HepG2 (cell line): Measurements from ENCODE around the gene APBB2. TPM values are rescaled to one million over a fixed set of nuclear protein-coding genes. Genes with fewer than 3 reads are reported as not detected.

Experiments
- ATAC-seq: fragments of 200-7000 bp; cut with Tn5 transposase; 3 replicates; pipeline ENCODE4 v1.9.1; 2020; ENCODE audit warnings: mild to moderate bottlenecking, moderate library complexity
- BruUV-seq: library from RNA; stranded (reverse); fragments of 400-500 nt; replicated peaks from 2 replicates; lab custom pipeline; 2021; lab: Mats Ljungman, UMichigan
- CTCF ChIA-PET: fragments of 300-600 bp; formaldehyde crosslinking; extraction: SDS; loops from one replicate; lab custom pipeline; 2021; ENCODE audit warnings: low total read pairs, inconsistent platforms, low intra/inter-chr PET ratio; lab: Yijun Ruan, JAX
- POLR2A ChIA-PET: fragments of 350-600 bp; sonication (Branson Sonifier 250); formaldehyde crosslinking; loops from one replicate; lab custom pipeline; 2020; ENCODE audit warnings: antibody characterized with exemption, inconsistent platforms; lab: Yijun Ruan, JAX
- DNase-seq: peaks from one replicate; pipeline ENCODE4 v3.0.0-alpha.2; 2015; ENCODE audit warnings: low spot score
- FAIRE-seq: peaks from 3 replicates; lab custom pipeline; 2011; peaks lifted over from hg19 to GRCh38; lab: Jason Lieb, UNC
- H2AFZ ChIP-seq: one replicate; pipeline ENCODE4 v1.6.1; 2011; ENCODE audit warnings: low read length, inconsistent platforms
- H3K27ac ChIP-seq: fragments of 300-600 bp; 3 replicates; pipeline ENCODE4 v1.8.0; 2011; ENCODE audit warnings: mixed run types, mild to moderate bottlenecking, mixed read lengths, low read length, inconsistent platforms; ENCODE audit not compliant: insufficient read depth; ENCODE audit errors: extremely low read length
- H3K27me3 ChIP-seq, 2 experiments: fragments of 200-600 bp in 1 of 2; 2 replicates in 1 of 2; 3 replicates in 1 of 2; pipeline versions ENCODE4 v1.6.0 to v1.8.0; 2011; ENCODE audit warnings: low read length in 2 of 2, mild to moderate bottlenecking in 2 of 2, moderate library complexity in 2 of 2, inconsistent platforms in 1 of 2; ENCODE audit not compliant: insufficient read depth in 2 of 2, control insufficient read depth in 1 of 2
- H3K36me3 ChIP-seq, 2 experiments: fragments of 200-600 bp in 1 of 2; replicated peaks in 1 of 2; 2 replicates in 1 of 2; 3 replicates in 1 of 2; pipeline versions ENCODE4 v1.5.1 to v1.8.0; 2011; ENCODE audit warnings: low read length in 2 of 2, inconsistent platforms in 1 of 2; ENCODE audit not compliant: insufficient read depth in 2 of 2, control insufficient read depth in 1 of 2
- H3K4me1 ChIP-seq: 2 replicates; pipeline ENCODE4 v1.5.1; 2012; ENCODE audit warnings: low read length, inconsistent platforms; ENCODE audit not compliant: insufficient read depth
- H3K4me2 ChIP-seq: 2 replicates; pipeline ENCODE4 v1.6.0; 2011; ENCODE audit warnings: low read depth, low read length, inconsistent platforms
- H3K4me3 ChIP-seq, 3 experiments: fragments of 200-600 bp in 1 of 3; sonication (generic), shearing (Covaris generic) in 1 of 3; replicated peaks in 1 of 3; 2 replicates each; pipeline ENCODE4 v1.5.1; 2011 to 2016; ENCODE audit warnings: low read length in 3 of 3, inconsistent platforms in 2 of 3, low read depth in 2 of 3, mild to moderate bottlenecking in 2 of 3, control low read depth in 1 of 3, mixed read lengths in 1 of 3; ENCODE audit not compliant: insufficient read depth in 1 of 3
- H3K79me2 ChIP-seq: one replicate; pipeline ENCODE4 v1.6.1; 2011; ENCODE audit warnings: low read length, inconsistent platforms; ENCODE audit not compliant: insufficient read depth
- H3K9ac ChIP-seq: 2 replicates; pipeline ENCODE4 v1.6.0; 2011; ENCODE audit warnings: mild to moderate bottlenecking, low read depth, low read length, inconsistent platforms; ENCODE audit not compliant: insufficient read depth
- H3K9me3 ChIP-seq: 2 replicates; pipeline ENCODE4 v1.5.1; 2012; ENCODE audit warnings: mild to moderate bottlenecking, low read length
- H4K20me1 ChIP-seq: 2 replicates; pipeline ENCODE4 v1.6.0; 2011; ENCODE audit warnings: inconsistent platforms, mild to moderate bottlenecking, low read length, moderate library complexity; ENCODE audit not compliant: insufficient read depth
- AKAP8 ChIP-seq: sonication (generic); formaldehyde crosslinking; IDR thresholded peaks from 2 replicates; pipeline ENCODE4 v1.5.1; 2020; ENCODE audit warnings: mild to moderate bottlenecking, missing genetic modification reagents
- ATF1 ChIP-seq: IDR thresholded peaks from 2 replicates; pipeline ENCODE4 v1.6.1; 2016; ENCODE audit warnings: mild to moderate bottlenecking, control low read depth
- CCDC6 ChIP-seq: sonication (generic); formaldehyde crosslinking; IDR thresholded peaks from 2 replicates; pipeline ENCODE4 v1.8.1; 2022; ENCODE audit warnings: mild to moderate bottlenecking, missing genetic modification reagents, moderate library complexity
- KMT2B ChIP-seq: IDR thresholded peaks from 2 replicates; pipeline ENCODE4 v1.6.1; 2016; ENCODE audit warnings: missing genetic modification reagents, missing compliant biosample characterization
- NCOA1 ChIP-seq: sonication (generic); formaldehyde crosslinking; IDR thresholded peaks from 2 replicates; pipeline ENCODE4 v1.9.0; 2021; ENCODE audit warnings: missing genetic modification reagents
- NFE2 ChIP-seq: sonication (generic); formaldehyde crosslinking; IDR thresholded peaks from 2 replicates; pipeline ENCODE4 v1.4.0; 2020; ENCODE audit warnings: missing genetic modification reagents
- NFYB ChIP-seq: sonication (generic); formaldehyde crosslinking; IDR thresholded peaks from 2 replicates; pipeline ENCODE4 v1.4.0; 2020; ENCODE audit warnings: missing genetic modification reagents
- REPIN1 ChIP-seq: sonication (generic); formaldehyde crosslinking; IDR thresholded peaks from 2 replicates; pipeline ENCODE4 v1.8.0; 2022; ENCODE audit warnings: missing genetic modification reagents, low read depth, mild to moderate bottlenecking, borderline replicate concordance
- ZC3H13 ChIP-seq: sonication (generic); formaldehyde crosslinking; IDR thresholded peaks from 2 replicates; pipeline ENCODE4 v1.8.1; 2023; ENCODE audit warnings: mild to moderate bottlenecking, missing genetic modification reagents, moderate library complexity
- ZFP41 ChIP-seq: sonication (generic); formaldehyde crosslinking; IDR thresholded peaks from 2 replicates; pipeline ENCODE4 v1.4.0; 2020; ENCODE audit warnings: mild to moderate bottlenecking, missing genetic modification reagents, borderline replicate concordance
- ZNF24 ChIP-seq: fragments of 450-650 bp; IDR thresholded peaks from 2 replicates; pipeline ENCODE4 v1.6.1; 2017; ENCODE audit warnings: antibody characterized with exemption, mild to moderate bottlenecking
- ZNF253 ChIP-seq: sonication (generic); formaldehyde crosslinking; IDR thresholded peaks from 2 replicates; pipeline ENCODE4 v1.8.0; 2022; ENCODE audit warnings: mild to moderate bottlenecking, missing genetic modification reagents, borderline replicate concordance
- ZNF775 ChIP-seq: sonication (generic); formaldehyde crosslinking; IDR thresholded peaks from 2 replicates; pipeline ENCODE4 v1.4.0; 2020; ENCODE audit warnings: missing genetic modification reagents, mild to moderate bottlenecking, moderate library complexity, borderline replicate concordance
- WGBS: methylation state at CpG from one replicate; pipeline ENCODE4 v1.1.6; 2017; ENCODE audit warnings: low lambda C conversion rate; 5-methylcytosine and 5-hydroxymethylcytosine counted together
- in situ Hi-C: cut with HindIII; loops from 2 replicates; pipeline ENCODE4 v1.10.0; 2017; ENCODE audit warnings: low pct_unique_long_range_greater_than_20kb; ENCODE audit not compliant: extremely low pct_ligation_motif_present
- intact Hi-C: fragments of 100-400 bp; cut with micrococcal nuclease; formaldehyde crosslinking; loops from one replicate; pipeline ENCODE4 v1.10.0; 2022; ENCODE audit not compliant: unreplicated experiment
- polyA plus RNA-seq, 8 experiments: library from polyadenylated mRNA; depleted of rRNA in 3 of 8; stranded (reverse) in 7 of 8; unstranded in 1 of 8; fragments of >200 nt; fragmentation: Illumina TruSeq in 4 of 8; extraction: Trizol in 4 of 8; gene quantifications; 2 replicates each; pipeline versions ENCODE4 v1.2.1 to v1.2.3, GENCODE V29; 2011 to 2016; ENCODE audit warnings: low read depth in 4 of 8, missing spikeins in 1 of 8, mixed read lengths in 1 of 8; ENCODE audit not compliant: insufficient read depth in 1 of 8
- total RNA-seq, 5 experiments: library from RNA; depleted of rRNA; stranded (reverse); fragments of >200 nt; fragmentation: Illumina TruSeq; extraction: Trizol; gene quantifications; 2 replicates each; pipeline ENCODE4 v1.2.3, GENCODE V29; 2016; ENCODE audit warnings: low read depth in 1 of 5
- TF ChIP-seq, protein P1 (sequence below): sonication (generic); formaldehyde crosslinking; IDR thresholded peaks from 2 replicates; pipeline ENCODE4 v1.5.0; 2020; ENCODE audit warnings: missing genetic modification reagents
- TF ChIP-seq, protein P2 (sequence below): sonication (generic); formaldehyde crosslinking; IDR thresholded peaks from 2 replicates; pipeline ENCODE4 v1.5.1; 2020; ENCODE audit warnings: mild to moderate bottlenecking, missing genetic modification reagents, moderate library complexity
- TF ChIP-seq, protein P3 (sequence below): IDR thresholded peaks from 2 replicates; pipeline ENCODE4 v1.6.1; 2016

APBB2 gene
- total and polyA plus RNA-seq, 2 of the 13 experiments (the other 11 are each of a cell fraction or from before 2014, with no cell fraction given) = 11.7 to 17.0 TPM

- TF ChIP-seq, protein P1, sequence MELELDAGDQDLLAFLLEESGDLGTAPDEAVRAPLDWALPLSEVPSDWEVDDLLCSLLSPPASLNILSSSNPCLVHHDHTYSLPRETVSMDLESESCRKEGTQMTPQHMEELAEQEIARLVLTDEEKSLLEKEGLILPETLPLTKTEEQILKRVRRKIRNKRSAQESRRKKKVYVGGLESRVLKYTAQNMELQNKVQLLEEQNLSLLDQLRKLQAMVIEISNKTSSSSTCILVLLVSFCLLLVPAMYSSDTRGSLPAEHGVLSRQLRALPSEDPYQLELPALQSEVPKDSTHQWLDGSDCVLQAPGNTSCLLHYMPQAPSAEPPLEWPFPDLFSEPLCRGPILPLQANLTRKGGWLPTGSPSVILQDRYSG (CRISPR knock-in tag) = no peak
- TF ChIP-seq, all 625 proteins: peak for 0
Measured at GRCh38 chr4:41029098-41029497, 185.2 kb downstream of the APBB2 start (continued).

GRCh38 chr4:41028392-41029076 lies 185.8 kb downstream of the APBB2 start:
- H3K36me3 ChIP-seq = no peaks in the 10 kb centered on the region
- no peak for TF ChIP-seq NFE2 (CRISPR knock-in tag)
- no peak for TF ChIP-seq CCDC6 (CRISPR knock-in tag)
- TF ChIP-seq ZFP41 (CRISPR knock-in tag) = no peak
- TF ChIP-seq AKAP8 (CRISPR knock-in tag) = no peak
- no peak for TF ChIP-seq ZC3H13
- no peak for TF ChIP-seq ZNF24
- no peak for TF ChIP-seq NCOA1 (CRISPR knock-in tag)
- no peak for TF ChIP-seq NFYB (CRISPR knock-in tag)
- TF ChIP-seq REPIN1 (CRISPR knock-in tag) = no peak
- TF ChIP-seq, protein P2, sequence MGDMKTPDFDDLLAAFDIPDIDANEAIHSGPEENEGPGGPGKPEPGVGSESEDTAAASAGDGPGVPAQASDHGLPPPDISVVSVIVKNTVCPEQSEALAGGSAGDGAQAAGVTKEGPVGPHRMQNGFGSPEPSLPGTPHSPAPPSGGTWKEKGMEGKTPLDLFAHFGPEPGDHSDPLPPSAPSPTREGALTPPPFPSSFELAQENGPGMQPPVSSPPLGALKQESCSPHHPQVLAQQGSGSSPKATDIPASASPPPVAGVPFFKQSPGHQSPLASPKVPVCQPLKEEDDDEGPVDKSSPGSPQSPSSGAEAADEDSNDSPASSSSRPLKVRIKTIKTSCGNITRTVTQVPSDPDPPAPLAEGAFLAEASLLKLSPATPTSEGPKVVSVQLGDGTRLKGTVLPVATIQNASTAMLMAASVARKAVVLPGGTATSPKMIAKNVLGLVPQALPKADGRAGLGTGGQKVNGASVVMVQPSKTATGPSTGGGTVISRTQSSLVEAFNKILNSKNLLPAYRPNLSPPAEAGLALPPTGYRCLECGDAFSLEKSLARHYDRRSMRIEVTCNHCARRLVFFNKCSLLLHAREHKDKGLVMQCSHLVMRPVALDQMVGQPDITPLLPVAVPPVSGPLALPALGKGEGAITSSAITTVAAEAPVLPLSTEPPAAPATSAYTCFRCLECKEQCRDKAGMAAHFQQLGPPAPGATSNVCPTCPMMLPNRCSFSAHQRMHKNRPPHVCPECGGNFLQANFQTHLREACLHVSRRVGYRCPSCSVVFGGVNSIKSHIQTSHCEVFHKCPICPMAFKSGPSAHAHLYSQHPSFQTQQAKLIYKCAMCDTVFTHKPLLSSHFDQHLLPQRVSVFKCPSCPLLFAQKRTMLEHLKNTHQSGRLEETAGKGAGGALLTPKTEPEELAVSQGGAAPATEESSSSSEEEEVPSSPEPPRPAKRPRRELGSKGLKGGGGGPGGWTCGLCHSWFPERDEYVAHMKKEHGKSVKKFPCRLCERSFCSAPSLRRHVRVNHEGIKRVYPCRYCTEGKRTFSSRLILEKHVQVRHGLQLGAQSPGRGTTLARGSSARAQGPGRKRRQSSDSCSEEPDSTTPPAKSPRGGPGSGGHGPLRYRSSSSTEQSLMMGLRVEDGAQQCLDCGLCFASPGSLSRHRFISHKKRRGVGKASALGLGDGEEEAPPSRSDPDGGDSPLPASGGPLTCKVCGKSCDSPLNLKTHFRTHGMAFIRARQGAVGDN (CRISPR knock-in tag) = no peak
- no peak for TF ChIP-seq ATF1 (CRISPR knock-in tag)
- TF ChIP-seq KMT2B (CRISPR knock-in tag) = no peak
- no peak for TF ChIP-seq ZNF253
- TF ChIP-seq, protein P3, sequence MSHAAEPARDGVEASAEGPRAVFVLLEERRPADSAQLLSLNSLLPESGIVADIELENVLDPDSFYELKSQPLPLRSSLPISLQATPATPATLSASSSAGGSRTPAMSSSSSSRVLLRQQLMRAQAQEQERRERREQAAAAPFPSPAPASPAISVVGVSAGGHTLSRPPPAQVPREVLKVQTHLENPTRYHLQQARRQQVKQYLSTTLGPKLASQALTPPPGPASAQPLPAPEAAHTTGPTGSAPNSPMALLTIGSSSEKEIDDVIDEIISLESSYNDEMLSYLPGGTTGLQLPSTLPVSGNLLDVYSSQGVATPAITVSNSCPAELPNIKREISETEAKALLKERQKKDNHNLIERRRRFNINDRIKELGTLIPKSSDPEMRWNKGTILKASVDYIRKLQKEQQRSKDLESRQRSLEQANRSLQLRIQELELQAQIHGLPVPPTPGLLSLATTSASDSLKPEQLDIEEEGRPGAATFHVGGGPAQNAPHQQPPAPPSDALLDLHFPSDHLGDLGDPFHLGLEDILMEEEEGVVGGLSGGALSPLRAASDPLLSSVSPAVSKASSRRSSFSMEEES (CRISPR knock-in tag) = no peak
- TF ChIP-seq ZNF775 (CRISPR knock-in tag) = no peak
- TF ChIP-seq, all 625 proteins: peak for 0
- 93% methylated on average over 8 of the region's 8 CpGs for WGBS
- in situ Hi-C loops = no loop called here
- Histone ChIP-seq H3K27ac (no peak overlapping the region), H3K9me3 (peaks cover 41% of the 10 kb centered on the region), H2AFZ (no peak overlapping the region), H3K4me1 (no peaks in the 10 kb centered on the region), H3K27me3 (no peaks in the 10 kb centered on the region), H3K4me3 (no peak overlapping the region), H3K79me2 (no peaks in the 10 kb centered on the region), H3K9ac (no peak overlapping the region), H3K4me2 (no peak overlapping the region), H4K20me1 (no peaks in the 10 kb centered on the region)
- DNase-seq = no peak
- intact Hi-C loops = no loop called here
- no peak for FAIRE-seq
- CTCF ChIA-PET = no interaction called here
- no TSS peak for BruUV-seq
- POLR2A ChIA-PET = no interaction called here
- no peak for ATAC-seq
